Measurements from ENCODE around the gene INCENP. TPM values are rescaled to one million over a fixed set of nuclear protein-coding genes. Genes with fewer than 3 reads are reported as not detected.

The INCENP gene
- total RNA-seq, 2 experiments from 2014 or later, result 12.6 to 16.3 TPM

GRCh38 chr11:62132689-62133293, 9.0 kb downstream of the INCENP start:
- ATAC-seq (ENCODE audit: poor library complexity) (no peak), DNase-seq (no peak)
- Histone ChIP-seq H3K27me3 (ENCODE audit: control insufficient read depth in 1 of 2, insufficient read depth in 2 of 2, low read length in 2 of 2) (no peaks in the 10 kb centered on the region), H3K4me1 (ENCODE audit: insufficient read depth, low read length) (peaks cover 8% of the 10 kb centered on the region), H3K4me3 (ENCODE audit: low read length) (no peak overlapping the region), H3K36me3 (ENCODE audit: insufficient read depth, low read length) (peaks cover 40% of the 10 kb centered on the region), H3K27ac (ENCODE audit: low read depth in 1 of 2, low read length in 2 of 2) (no peak overlapping the region), H3K9me3 (ENCODE audit: control insufficient read depth in 1 of 2, insufficient read depth in 1 of 2, low read length in 2 of 2) (no peaks in the 10 kb centered on the region)
- Mint-ChIP-seq H3K4me1 (ENCODE audit: low read depth) (peaks cover 9% of the 10 kb centered on the region), H3K9me3 (no peaks in the 10 kb centered on the region), H3K36me3 (ENCODE audit: low read depth) (peaks cover 68% of the 10 kb centered on the region), H3K27ac (no peak overlapping the region), H3K27me3 (no peaks in the 10 kb centered on the region), H3K4me3 (no peak overlapping the region)
- ChIA-PET POLR2A (no interaction called here), CTCF (no interaction called here)
- no peak for TF ChIP-seq CTCF (IDR thresholded peaks at IDR 0.05)
- intact Hi-C loops (cut with DNase I, micrococcal nuclease), result no loop called here

GRCh38 chr11:62133328-62134065, 9.7 kb downstream of the INCENP start:
- peaks cover 42% of the 10 kb centered on the region for H3K36me3 ChIP-seq (ENCODE audit: insufficient read depth, low read length)
- no peak overlapping the region for H3K27ac Mint-ChIP-seq
- H3K9me3 Mint-ChIP-seq, result no peaks in the 10 kb centered on the region

GRCh38 chr11:62137276-62137861, 13.6 kb downstream of the INCENP start:
- no peak overlapping the region for H3K27ac ChIP-seq (ENCODE audit: low read depth in 1 of 2, low read length in 2 of 2)
- DNase-seq (peak in 1 of 14 experiments; percentile 14), ATAC-seq (ENCODE audit: poor library complexity) (no peak)
- H3K36me3 ChIP-seq (ENCODE audit: insufficient read depth, low read length), result peaks cover 47% of the 10 kb centered on the region
- Mint-ChIP-seq H3K4me1 (ENCODE audit: low read depth) (peaks cover 7% of the 10 kb centered on the region), H3K4me3 (no peak overlapping the region), H3K36me3 (ENCODE audit: low read depth) (peaks cover 60% of the 10 kb centered on the region), H3K27ac (no peak overlapping the region), H3K27me3 (no peaks in the 10 kb centered on the region), H3K9me3 (no peaks in the 10 kb centered on the region)
- no peaks in the 10 kb centered on the region for H3K27me3 ChIP-seq (ENCODE audit: control insufficient read depth in 1 of 2, insufficient read depth in 2 of 2, low read length in 2 of 2)
- CTCF ChIA-PET, result interaction anchor here (1.2 kb wide), 1 partner anchor 55 kb away, joined by 4 read pairs; no protein-coding TSS in a partner anchor
- H3K4me1 ChIP-seq (ENCODE audit: insufficient read depth, low read length), result peaks cover 8% of the 10 kb centered on the region
- POLR2A ChIA-PET, result no interaction called here
- intact Hi-C loops (cut with DNase I, micrococcal nuclease), result no loop called here
- H3K9me3 ChIP-seq (ENCODE audit: control insufficient read depth in 1 of 2, insufficient read depth in 1 of 2, low read length in 2 of 2), result no peaks in the 10 kb centered on the region
- H3K4me3 ChIP-seq (ENCODE audit: low read length), result no peak overlapping the region
- no peak for TF ChIP-seq CTCF (IDR thresholded peaks at IDR 0.05)

More at GRCh38 chr11:62133328-62134065, 9.7 kb downstream of the INCENP start:
- no peaks in the 10 kb centered on the region for H3K27me3 ChIP-seq (ENCODE audit: control insufficient read depth in 1 of 2, insufficient read depth in 2 of 2, low read length in 2 of 2)
- no peak overlapping the region for H3K4me3 Mint-ChIP-seq
- TF ChIP-seq CTCF (IDR thresholded peaks at IDR 0.05), result no peak
- H3K4me1 Mint-ChIP-seq (ENCODE audit: low read depth), result peaks cover 9% of the 10 kb centered on the region
- no peak overlapping the region for H3K4me3 ChIP-seq (ENCODE audit: low read length)
- ChIA-PET CTCF (no interaction called here), POLR2A (no interaction called here)
- peaks cover 8% of the 10 kb centered on the region for H3K4me1 ChIP-seq (ENCODE audit: insufficient read depth, low read length)
- no peak for DNase-seq
- no peak overlapping the region for H3K27ac ChIP-seq (ENCODE audit: low read depth in 1 of 2, low read length in 2 of 2)
- H3K36me3 Mint-ChIP-seq (ENCODE audit: low read depth), result peaks cover 62% of the 10 kb centered on the region
- ATAC-seq (ENCODE audit: poor library complexity), result no peak
- H3K27me3 Mint-ChIP-seq, result no peaks in the 10 kb centered on the region
- H3K9me3 ChIP-seq (ENCODE audit: control insufficient read depth in 1 of 2, insufficient read depth in 1 of 2, low read length in 2 of 2), result no peaks in the 10 kb centered on the region
- intact Hi-C loops (cut with DNase I, micrococcal nuclease), result no loop called here
